B cell (primary cell): ENCODE results near the gene STC2. TPM values are rescaled to one million over a fixed set of nuclear protein-coding genes. Genes with fewer than 3 reads are reported as not detected.

Experiments used
- ATAC-seq: fragments of 200-7000 bp; cut with Tn5 transposase; one replicate; pipeline ENCODE4 v1.10.0; 2021; ENCODE audit warnings: low read depth, mild to moderate bottlenecking, moderate number of reproducible peaks, moderate library complexity
- CTCF ChIA-PET: fragments of 350-600 bp; sonication (Branson Sonifier 250); formaldehyde crosslinking; loops from one replicate; lab custom pipeline; 2021; ENCODE audit warnings: antibody characterized with exemption, inconsistent platforms; lab: Charles Lee
- POLR2A ChIA-PET: fragments of 350-600 bp; sonication (Branson Sonifier 250); formaldehyde crosslinking; loops from one replicate; lab custom pipeline; 2021; ENCODE audit warnings: antibody characterized with exemption; lab: Charles Lee
- DNase-seq: peaks from one replicate; pipeline ENCODE4 v3.0.0; 2013
- H2AFZ ChIP-seq: 2 replicates; pipeline ENCODE4 v1.6.1; 2012; ENCODE audit warnings: mild to moderate bottlenecking, low read depth, low read length; ENCODE audit not compliant: insufficient read depth, poor library complexity, severe bottlenecking
- H3K27ac ChIP-seq, 2 donors: 1 replicate in 1 of 2; 2 replicates in 1 of 2; pipeline ENCODE4 v1.5.1; 2012 to 2013; ENCODE audit warnings: low read length in 2 of 2, mild to moderate bottlenecking in 2 of 2, moderate library complexity in 1 of 2
- H3K27me3 ChIP-seq, 4 experiments: fragments of 200-600 bp in 1 of 4; sonication (generic) in 1 of 4; replicated peaks in 1 of 4; 1 replicate in 2 of 4; 2 replicates in 2 of 4; pipeline versions ENCODE4 v1.6.1 to v1.7.0; 2013 to 2016; ENCODE audit warnings: low read length in 3 of 4, mild to moderate bottlenecking in 2 of 4, mixed read lengths in 1 of 4, moderate library complexity in 1 of 4; ENCODE audit not compliant: insufficient read depth in 4 of 4, control insufficient read depth in 3 of 4; ENCODE audit errors: control extremely low read depth in 1 of 4
- H3K36me3 ChIP-seq, 2 experiments: replicated peaks in 1 of 2; 1 replicate in 1 of 2; 2 replicates in 1 of 2; pipeline versions ENCODE4 v1.6.1 to v1.7.1; 2013; ENCODE audit warnings: low read length in 1 of 2; ENCODE audit not compliant: insufficient read depth in 2 of 2, control insufficient read depth in 1 of 2; ENCODE audit errors: control extremely low read depth in 1 of 2, extremely low read depth in 1 of 2
- H3K4me1 ChIP-seq, 2 donors: fragments of 200-600 bp in 1 of 2; sonication (generic) in 1 of 2; 1 replicate in 1 of 2; 2 replicates in 1 of 2; pipeline versions ENCODE4 v1.5.1 to v1.6.1; 2013 to 2017; ENCODE audit warnings: low read length in 2 of 2; ENCODE audit not compliant: control insufficient read depth in 2 of 2, insufficient read depth in 2 of 2
- H3K4me2 ChIP-seq: replicated peaks from 2 replicates; pipeline ENCODE3; 2012; ENCODE audit warnings: mild to moderate bottlenecking, low read depth, low read length; ENCODE audit not compliant: poor library complexity, severe bottlenecking
- H3K4me3 ChIP-seq, 5 experiments: fragments of 200-600 bp in 1 of 5; sonication (generic) in 1 of 5; 1 replicate in 3 of 5; 2 replicates in 2 of 5; pipeline versions ENCODE4 v1.5.1 to v1.7.0; 2011 to 2016; ENCODE audit warnings: low read length in 4 of 5, mild to moderate bottlenecking in 4 of 5, low read depth in 2 of 5, control low read depth in 1 of 5, moderate library complexity in 1 of 5; ENCODE audit not compliant: insufficient read depth in 1 of 5; ENCODE audit errors: control extremely low read depth in 1 of 5, extremely low read depth in 1 of 5
- H3K79me2 ChIP-seq: fragments of 200-600 bp; sonication (generic); one replicate; pipeline ENCODE4 v1.6.0; 2016; ENCODE audit warnings: low read length; ENCODE audit not compliant: control insufficient read depth, insufficient read depth
- H3K9ac ChIP-seq: fragments of 200-600 bp; sonication (generic); 2 replicates; pipeline ENCODE4 v1.6.1; 2017; ENCODE audit warnings: mild to moderate bottlenecking, low read length, moderate library complexity
- H3K9me3 ChIP-seq, 3 donors: one replicate each; pipeline versions ENCODE4 v1.6.1 to v1.7.1; 2013; ENCODE audit warnings: low read length in 2 of 3; ENCODE audit not compliant: control insufficient read depth in 2 of 3, insufficient read depth in 1 of 3; ENCODE audit errors: control extremely low read depth in 1 of 3
- H4K20me1 ChIP-seq: 2 replicates; pipeline ENCODE4 v1.6.0; 2012; ENCODE audit warnings: mild to moderate bottlenecking, low read length; ENCODE audit not compliant: insufficient read depth, control insufficient read depth, poor library complexity, severe bottlenecking
- H3K27ac Mint-ChIP-seq: one replicate; pipeline ENCODE4 v1.8.0; 2021; ENCODE audit warnings: mixed read lengths
- H3K27me3 Mint-ChIP-seq: one replicate; pipeline ENCODE4 v1.8.0; 2021; ENCODE audit warnings: mixed read lengths
- H3K4me1 Mint-ChIP-seq: one replicate; pipeline ENCODE4 v1.8.0; 2021; ENCODE audit warnings: mixed read lengths
- H3K4me3 Mint-ChIP-seq: one replicate; pipeline ENCODE4 v1.8.0; 2021; ENCODE audit warnings: mixed read lengths
- H3K9me3 Mint-ChIP-seq: one replicate; pipeline ENCODE4 v1.8.0; 2022; ENCODE audit warnings: mixed read lengths; ENCODE audit not compliant: insufficient read depth
- CTCF ChIP-seq: fragments of 200-600 bp; IDR thresholded peaks from one replicate; pipeline ENCODE4 v1.8.0; 2022; ENCODE audit warnings: antibody characterized with exemption, mild to moderate bottlenecking
- EZH2 ChIP-seq: IDR thresholded peaks from 2 replicates; pipeline ENCODE4 v1.6.1; 2012; ENCODE audit warnings: borderline replicate concordance, low read depth, mild to moderate bottlenecking, moderate library complexity, low read length; ENCODE audit not compliant: insufficient read depth, poor library complexity, severe bottlenecking
- WGBS: methylation state at CpG from one replicate; pipeline ENCODE4 v1.1.5; 2013; ENCODE audit warnings: missing lambda C conversion rate; ENCODE audit not compliant: insufficient coverage; 5-methylcytosine and 5-hydroxymethylcytosine counted together
- intact Hi-C: fragments of 100-400 bp; cut with micrococcal nuclease; formaldehyde crosslinking; loops from one replicate; pipeline ENCODE4 v1.10.0; 2022
- polyA plus RNA-seq: library from polyadenylated mRNA; depleted of rRNA; stranded (reverse); fragments of >200 nt; gene quantifications from 2 replicates; pipeline ENCODE4 v1.2.3, GENCODE V29; 2012
- total RNA-seq, 2 donors: library from RNA; stranded (reverse); fragments of 120-200 nt in 1 of 2; gene quantifications; 1 replicate in 1 of 2; 2 replicates in 1 of 2; pipeline versions ENCODE4 v1.2.3 to v1.2.4, GENCODE V29; 2013 to 2022

The STC2 gene
- total and polyA plus RNA-seq, 2 donors (not counting 1 experiment from before 2014, with no cell fraction given): not detected

GRCh38 chr5:173340984-173341383 lies 12.8 kb upstream of the STC2 start:
- H3K4me1 ChIP-seq: no peaks in the 10 kb centered on the region
- no peak overlapping the region for H2AFZ ChIP-seq
- Mint-ChIP-seq H3K27ac (no peak overlapping the region), H3K4me1 (no peaks in the 10 kb centered on the region), H3K9me3 (no peaks in the 10 kb centered on the region), H3K4me3 (no peak overlapping the region), H3K27me3 (peaks cover 19% of the 10 kb centered on the region)
- H3K36me3 ChIP-seq: no peaks in the 10 kb centered on the region
- no peak overlapping the region for H3K9ac ChIP-seq
- no peak for ATAC-seq
- CTCF ChIA-PET: no interaction called here
- H3K9me3 ChIP-seq: peaks cover 0 to 6% (median 0%) of the 10 kb centered on the region in 3 donors
- intact Hi-C loops: no loop called here
- no peak overlapping the region for H3K4me3 ChIP-seq
- H4K20me1 ChIP-seq: no peaks in the 10 kb centered on the region
- H3K27ac ChIP-seq: no peak overlapping the region
- 75% methylated on average over 5 of the region's 6 CpGs for WGBS
- POLR2A ChIA-PET: no interaction called here
- DNase-seq: no peak
- no peak for TF ChIP-seq EZH2
- no peak for TF ChIP-seq CTCF
- no peaks in the 10 kb centered on the region for H3K79me2 ChIP-seq
- H3K4me2 ChIP-seq: no peak overlapping the region
- peaks cover 0 to 6% (median 0%) of the 10 kb centered on the region in 4 experiments for H3K27me3 ChIP-seq

GRCh38 chr5:173340451-173340850 lies 12.2 kb upstream of the STC2 start:
- peaks cover 24% of the 10 kb centered on the region for H3K27me3 Mint-ChIP-seq
- ATAC-seq: no peak
- H3K4me3 Mint-ChIP-seq: no peak overlapping the region
- no peak overlapping the region for H3K27ac Mint-ChIP-seq
- DNase-seq: no peak
- no peak overlapping the region for H3K4me3 ChIP-seq
- ChIA-PET POLR2A (no interaction called here), CTCF (no interaction called here)
- TF ChIP-seq CTCF (no peak), EZH2 (no peak)
- intact Hi-C loops: no loop called here
- H3K4me2 ChIP-seq: no peak overlapping the region
- H3K27me3 ChIP-seq: peaks cover 0 to 6% (median under 1%) of the 10 kb centered on the region in 4 experiments
- H3K9ac ChIP-seq: no peak overlapping the region
- H3K9me3 ChIP-seq: peaks cover 0 to 6% (median 0%) of the 10 kb centered on the region in 3 donors
- no peaks in the 10 kb centered on the region for H4K20me1 ChIP-seq
- H3K4me1 ChIP-seq: no peaks in the 10 kb centered on the region
- no peaks in the 10 kb centered on the region for H3K9me3 Mint-ChIP-seq
- 84% methylated on average over 9 of the region's 9 CpGs for WGBS
- no peaks in the 10 kb centered on the region for H3K79me2 ChIP-seq
- no peak overlapping the region for H3K27ac ChIP-seq
- no peaks in the 10 kb centered on the region for H3K36me3 ChIP-seq
- no peaks in the 10 kb centered on the region for H3K4me1 Mint-ChIP-seq
- no peak overlapping the region for H2AFZ ChIP-seq
